ENCODE data around the gene MFSD6.
"Not testable (repeated sequence)": the region's sequence is repeated elsewhere in the genome, so short reads cannot be mapped to it uniquely, and the experiment has no call there.

The MFSD6 gene

GRCh38 chr2:190407662-190408537 lies at the start of gene MFSD6:
Gene MFSD6 (plus strand): TSS chr2:190408355. CDS start chr2:190436030, 27,675 bp downstream.
- peak; percentile 50 for DNase-seq (ENCODE audit: low read depth)

GRCh38 chr2:190358655-190359448 lies 49.3 kb upstream of the MFSD6 start:
- DNase-seq (ENCODE audit: low read depth): not testable (repeated sequence)

- no peak for DNase-seq (ENCODE audit: low read depth)
Measured at GRCh38 chr2:190360561-190360960, 47.6 kb upstream of the MFSD6 start.

- no peak for DNase-seq (ENCODE audit: low read depth)
Measured at GRCh38 chr2:190360965-190361364, 47.2 kb upstream of the MFSD6 start.

- no peak for DNase-seq (ENCODE audit: low read depth)
Measured at GRCh38 chr2:190361572-190361971, 46.6 kb upstream of the MFSD6 start.

- DNase-seq (ENCODE audit: low read depth): no peak
Measured at GRCh38 chr2:190362894-190363293, 45.3 kb upstream of the MFSD6 start.

GRCh38 chr2:190365499-190366204 lies 42.5 kb upstream of the MFSD6 start:
- no peak for DNase-seq (ENCODE audit: low read depth)

DNA sequence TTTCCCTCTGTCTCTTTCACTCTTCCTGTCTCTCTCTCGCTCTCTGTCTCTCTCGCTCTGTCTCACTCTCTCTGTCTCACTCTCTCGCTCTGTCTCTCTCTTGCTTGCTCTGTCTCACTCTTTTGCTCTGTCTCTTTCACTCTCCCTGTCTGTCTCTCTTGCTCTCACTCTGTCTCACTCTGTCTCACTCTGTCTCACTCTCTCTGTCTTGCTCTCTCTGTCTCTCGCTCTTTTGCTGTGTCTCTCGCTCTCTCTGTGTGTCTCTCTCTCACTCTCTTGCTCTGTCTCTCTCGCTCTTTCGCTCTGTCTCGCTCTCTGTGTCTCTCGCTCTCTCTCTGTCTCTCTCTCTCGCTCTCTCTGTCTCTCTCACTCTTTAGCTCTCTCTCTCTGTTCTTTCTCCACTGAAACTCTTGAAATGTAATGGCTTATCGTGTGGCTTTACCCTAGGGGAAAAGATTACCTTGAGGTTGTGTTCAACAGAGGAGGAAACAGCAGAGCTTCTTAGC lies 41.9 kb upstream of the MFSD6 start:
- DNase-seq (ENCODE audit: low read depth): no peak

GRCh38 chr2:190367091-190367490 lies 41.1 kb upstream of the MFSD6 start:
- DNase-seq (ENCODE audit: low read depth): no peak

DNA sequence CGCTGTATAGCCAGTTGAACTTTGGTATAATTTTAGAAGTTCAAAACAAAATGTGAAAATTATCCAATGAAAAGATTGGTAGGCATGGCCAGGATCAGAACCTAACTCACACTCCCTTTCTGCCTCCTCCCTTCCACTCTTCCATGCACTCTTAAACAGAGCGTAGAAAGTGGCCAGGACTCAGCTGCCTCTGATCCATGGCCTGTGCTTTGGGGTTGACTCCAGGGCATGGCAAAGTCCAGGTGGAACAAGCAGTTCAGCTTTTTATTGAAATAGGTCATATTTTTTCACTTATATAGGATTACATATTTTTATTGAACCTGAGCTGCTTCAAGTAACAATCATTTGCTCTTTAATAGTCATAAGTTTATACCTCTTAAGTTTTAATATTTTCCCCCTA lies 38.5 kb upstream of the MFSD6 start:
- no peak for DNase-seq (ENCODE audit: low read depth)

DNA sequence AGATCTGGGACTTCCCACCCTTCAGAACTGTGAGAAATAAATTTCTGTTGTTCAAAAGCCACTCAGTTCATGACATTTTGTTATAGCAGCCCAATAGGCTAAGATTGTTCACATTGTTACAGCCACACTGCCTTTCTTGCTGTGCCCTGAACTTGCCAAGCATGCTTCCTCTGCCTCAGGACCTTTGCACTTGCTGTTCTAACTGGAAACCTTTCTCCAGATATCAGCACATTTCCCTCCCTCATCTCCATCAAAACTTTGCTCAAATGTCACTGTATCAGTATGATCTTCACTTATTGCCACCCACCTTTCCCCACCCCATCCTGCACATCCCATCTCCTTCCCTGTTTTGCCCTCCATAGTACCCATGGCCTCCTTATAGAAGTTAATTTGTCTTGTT lies 32.1 kb upstream of the MFSD6 start:
- DNase-seq (ENCODE audit: low read depth): no peak

DNA sequence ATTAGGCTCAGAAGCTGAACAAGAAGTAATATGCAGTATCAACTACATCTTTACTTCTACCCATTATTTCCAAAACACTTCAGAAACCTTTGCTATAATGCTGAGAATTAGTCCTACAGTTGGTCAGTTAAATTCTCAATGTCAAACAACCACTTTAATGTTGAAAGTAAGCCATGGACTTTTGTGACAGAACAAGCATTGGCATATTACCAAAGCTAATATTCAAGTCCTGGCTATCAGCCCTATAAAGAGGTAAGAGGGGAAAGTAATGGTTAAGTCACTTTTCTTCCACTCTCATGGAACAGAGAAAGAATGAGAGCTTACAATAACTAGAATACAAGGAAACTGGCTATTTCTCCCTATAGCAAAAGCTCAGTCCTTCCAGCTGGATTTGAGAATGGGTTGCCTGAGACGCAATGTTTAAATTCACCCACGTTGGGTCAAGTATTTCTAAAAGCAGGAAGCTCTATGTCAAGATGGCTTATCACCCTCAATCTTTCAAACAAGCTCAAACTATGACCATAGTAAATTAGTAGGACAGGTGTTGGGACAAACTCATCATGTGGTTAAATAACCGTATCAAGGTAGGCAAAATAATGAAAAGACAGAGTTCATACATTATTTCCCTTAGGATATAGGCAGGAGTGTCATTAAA lies 31.4 kb upstream of the MFSD6 start:
- no peak for DNase-seq (ENCODE audit: low read depth)

DNA sequence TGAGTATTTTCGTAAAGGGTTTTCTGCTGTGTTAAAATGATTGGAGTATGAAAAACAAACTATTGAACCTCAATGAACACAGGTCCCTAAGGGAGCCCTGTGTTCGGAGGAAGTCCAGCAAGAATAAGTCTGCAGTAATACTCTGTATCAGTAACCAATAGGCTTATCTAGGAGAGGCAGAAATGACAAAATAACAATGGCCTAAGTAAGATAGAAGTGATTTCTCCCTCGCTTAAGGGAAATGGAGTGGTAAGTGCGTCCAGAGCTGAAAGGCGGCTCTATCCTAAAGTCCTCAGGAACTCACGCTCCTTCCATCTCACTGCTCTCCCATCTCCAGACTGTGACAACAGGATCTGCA lies 29.3 kb upstream of the MFSD6 start:
- no peak for DNase-seq (ENCODE audit: low read depth)

GRCh38 chr2:190379249-190379964 lies 28.7 kb upstream of the MFSD6 start:
- no peak for DNase-seq (ENCODE audit: low read depth)

DNA sequence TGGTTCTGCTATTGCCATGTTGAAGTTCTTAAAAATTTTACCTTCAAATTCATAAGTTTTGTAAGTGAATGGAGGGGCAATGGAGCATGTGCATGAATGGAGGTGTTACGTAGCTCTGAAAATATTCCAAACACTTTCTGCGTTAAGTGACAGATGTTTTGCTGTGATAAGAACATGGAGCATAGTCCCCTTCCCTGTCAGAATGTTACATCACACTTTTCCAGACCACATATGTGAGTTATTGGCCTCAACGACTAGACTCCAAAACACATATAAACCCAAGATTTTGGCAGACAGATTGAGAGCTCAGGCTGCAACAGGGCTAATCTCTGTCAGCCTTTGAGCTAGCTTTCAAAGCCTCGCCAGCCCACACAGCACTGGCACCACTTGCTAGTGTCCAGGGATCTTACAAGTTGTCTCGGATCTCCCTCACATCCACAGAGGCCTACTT lies 27.2 kb upstream of the MFSD6 start:
- no peak for DNase-seq (ENCODE audit: low read depth)

DNA sequence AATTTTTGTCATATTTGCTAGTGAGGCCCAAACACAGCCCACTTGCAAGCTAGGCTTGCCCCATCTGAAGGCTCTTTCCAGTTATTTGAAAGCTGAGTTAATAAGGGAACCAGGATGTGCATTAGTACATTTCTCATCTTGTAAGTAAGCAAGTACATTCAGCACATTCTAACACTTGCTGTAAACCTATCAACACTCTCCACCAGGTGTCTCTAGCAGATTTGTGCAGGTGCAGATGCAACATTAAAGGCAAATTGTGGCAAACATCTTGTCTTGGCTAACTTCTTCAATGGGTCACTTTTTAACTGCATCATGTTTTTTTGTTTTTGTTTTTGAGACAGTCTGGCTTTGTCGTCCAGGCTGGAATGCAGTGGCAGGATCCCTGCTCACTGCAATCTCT lies 25.3 kb upstream of the MFSD6 start:
- no peak for DNase-seq (ENCODE audit: low read depth)

GRCh38 chr2:190387422-190387821 lies 20.7 kb upstream of the MFSD6 start:
- DNase-seq (ENCODE audit: low read depth): no peak

DNA sequence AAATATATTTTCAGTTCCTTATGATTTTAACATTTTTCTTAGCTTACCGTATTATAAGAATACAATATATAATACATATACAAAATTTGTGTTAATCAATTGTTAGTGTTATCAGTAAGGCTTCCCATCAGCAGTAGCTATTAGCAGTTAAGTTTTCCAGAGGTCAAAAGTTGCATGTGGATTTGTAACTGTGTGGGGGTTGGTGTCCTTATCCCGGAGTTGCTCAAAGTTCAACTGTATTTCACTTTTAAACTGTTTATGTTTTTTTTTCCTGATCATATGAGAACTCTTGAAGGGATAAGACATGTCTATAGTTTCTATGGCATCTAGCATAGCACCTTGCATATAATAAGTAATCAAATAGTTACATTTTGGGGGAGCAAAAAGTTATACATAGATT lies 11.9 kb upstream of the MFSD6 start:
- DNase-seq (ENCODE audit: low read depth): no peak

- DNase-seq (ENCODE audit: low read depth): no peak
Measured at GRCh38 chr2:190402986-190403603, 5.1 kb upstream of the MFSD6 start.

GRCh38 chr2:190404487-190404886 lies 3.7 kb upstream of the MFSD6 start:
- no peak for DNase-seq (ENCODE audit: low read depth)

GRCh38 chr2:190405070-190405469 lies 3.1 kb upstream of the MFSD6 start:
- no peak for DNase-seq (ENCODE audit: low read depth)

Measured in T-helper 22 cell (primary cell).